Lung microvascular endothelial cell (primary cell): Measurements from ENCODE around the gene NPFFR1. TPM values are rescaled to one million over a fixed set of nuclear protein-coding genes. Genes with fewer than 3 reads are reported as not detected.
"Not testable (repeated sequence)": the region's sequence is repeated elsewhere in the genome, so short reads cannot be mapped to it uniquely, and the experiment has no call there.

Source experiments
- DNase-seq, 2 donors: peaks; one replicate each; pipeline versions ENCODE4 v3.0.0 to v3.0.0-alpha.2; 2010; ENCODE audit warnings: low read depth in 2 of 2
- total RNA-seq: library from RNA; depleted of rRNA; stranded (reverse); fragments of >200 nt; gene quantifications from 2 replicates; pipeline ENCODE4 v1.2.1, GENCODE V29; 2014

The NPFFR1 gene
- total RNA-seq, 1 donor from 2014 or later, result not detected

- DNase-seq, result not testable (repeated sequence)
These were observed 26.0 kb downstream of the NPFFR1 start for GRCh38 chr10:70257816-70258215.

GRCh38 chr10:70256463-70256862, 27.3 kb downstream of the NPFFR1 start:
- DNase-seq, result no peak

- DNase-seq, result peak in 1 of 2 donors; percentile 47
These were observed 28.2 kb downstream of the NPFFR1 start for GRCh38 chr10:70255329-70256299.

- no peak for DNase-seq
These were observed 29.0 kb downstream of the NPFFR1 start for GRCh38 chr10:70254778-70255328.

- no peak for DNase-seq
These were observed 29.7 kb downstream of the NPFFR1 start for GRCh38 chr10:70253878-70254765.

GRCh38 chr10:70250961-70251680, 32.7 kb downstream of the NPFFR1 start:
- no peak for DNase-seq

- no peak for DNase-seq
These were observed 36.4 kb downstream of the NPFFR1 start for GRCh38 chr10:70247360-70247759.

GRCh38 chr10:70241081-70241480, 42.7 kb downstream of the NPFFR1 start:
- DNase-seq, result no peak

GRCh38 chr10:70239986-70240385, 43.8 kb downstream of the NPFFR1 start:
- not testable (repeated sequence) for DNase-seq

GRCh38 chr10:70239077-70239976, 44.5 kb downstream of the NPFFR1 start:
- DNase-seq, result not testable (repeated sequence)

- not testable (repeated sequence) for DNase-seq
These were observed 45.8 kb downstream of the NPFFR1 start for GRCh38 chr10:70237958-70238536.

- no peak for DNase-seq
These were observed 48.9 kb downstream of the NPFFR1 start for GRCh38 chr10:70234668-70235447.

- DNase-seq, result no peak
These were observed 49.9 kb downstream of the NPFFR1 start for GRCh38 chr10:70233939-70234300.

GRCh38 chr10:70233109-70233938, 50.5 kb downstream of the NPFFR1 start, which contains the start of gene PPA1:
PPA1 (minus strand) TSS chr10:70233429; CDS start chr10:70233327, 102 bp downstream.
- DNase-seq, result peak; percentile 96 to 97

- no peak for DNase-seq
These were observed 51.0 kb downstream of the NPFFR1 start for GRCh38 chr10:70232859-70233108.

- DNase-seq, result peak; percentile 55 to 73
These were observed 51.5 kb downstream of the NPFFR1 start for GRCh38 chr10:70232155-70232858.

GRCh38 chr10:70228491-70228890, 55.3 kb downstream of the NPFFR1 start:
- DNase-seq, result no peak
